CD14-positive monocyte (primary cell): ENCODE results near the gene PNO1. TPM values are rescaled to one million over a fixed set of nuclear protein-coding genes. Genes with fewer than 3 reads are reported as not detected.

Source experiments
- DNase-seq, 3 donors: peaks; one replicate each; pipeline ENCODE4 v3.0.0-alpha.2; 2011 to 2022
- H2AFZ ChIP-seq: 2 replicates; pipeline ENCODE4 v1.6.0; 2012; ENCODE audit warnings: mild to moderate bottlenecking, low read depth, low read length, inconsistent platforms; ENCODE audit not compliant: insufficient read depth, poor library complexity, severe bottlenecking
- H3K27ac ChIP-seq, 2 donors: 1 replicate in 1 of 2; 2 replicates in 1 of 2; pipeline ENCODE4 v1.5.1; 2012 to 2013; ENCODE audit warnings: low read length in 2 of 2, control low read depth in 1 of 2, inconsistent platforms in 1 of 2, low read depth in 1 of 2, mild to moderate bottlenecking in 1 of 2
- H3K27me3 ChIP-seq, 2 donors: one replicate each; pipeline versions ENCODE4 v1.6.0 to v1.6.1; 2011 to 2013; ENCODE audit warnings: low read length in 2 of 2; ENCODE audit not compliant: control insufficient read depth in 2 of 2, insufficient read depth in 2 of 2
- H3K36me3 ChIP-seq, 2 donors: replicated peaks in 1 of 2; 1 replicate in 1 of 2; 2 replicates in 1 of 2; pipeline versions ENCODE4 v1.5.1 to v1.6.1; 2012 to 2013; ENCODE audit warnings: low read length in 2 of 2, control low read depth in 1 of 2, inconsistent platforms in 1 of 2, mild to moderate bottlenecking in 1 of 2; ENCODE audit not compliant: insufficient read depth in 2 of 2, control insufficient read depth in 1 of 2
- H3K4me1 ChIP-seq, 2 donors: 1 replicate in 1 of 2; 2 replicates in 1 of 2; pipeline versions ENCODE4 v1.5.1 to v1.6.1; 2012 to 2013; ENCODE audit warnings: low read length in 2 of 2, control low read depth in 1 of 2, inconsistent platforms in 1 of 2, mild to moderate bottlenecking in 1 of 2, moderate library complexity in 1 of 2; ENCODE audit not compliant: insufficient read depth in 2 of 2, control insufficient read depth in 1 of 2
- H3K4me2 ChIP-seq: replicated peaks from 2 replicates; pipeline ENCODE3; 2012; ENCODE audit warnings: low read length, moderate library complexity, mild to moderate bottlenecking; ENCODE audit not compliant: poor library complexity, severe bottlenecking; ENCODE audit errors: extremely low read depth
- H3K4me3 ChIP-seq, 3 experiments: fragments of 200-600 bp in 1 of 3; sonication (generic) in 1 of 3; replicated peaks in 1 of 3; 1 replicate in 2 of 3; 2 replicates in 1 of 3; pipeline ENCODE4 v1.5.1; 2011 to 2013; ENCODE audit warnings: low read length in 3 of 3, mild to moderate bottlenecking in 3 of 3, control low read depth in 2 of 3, low read depth in 2 of 3, inconsistent platforms in 1 of 3, moderate library complexity in 1 of 3
- H3K79me2 ChIP-seq: 2 replicates; pipeline ENCODE4 v1.6.0; 2012; ENCODE audit warnings: mild to moderate bottlenecking, control low read depth, inconsistent platforms, low read length, moderate library complexity; ENCODE audit not compliant: insufficient read depth
- H3K9ac ChIP-seq: 2 replicates; pipeline ENCODE4 v1.6.0; 2017; ENCODE audit warnings: low read length, mild to moderate bottlenecking; ENCODE audit not compliant: insufficient read depth, poor library complexity, severe bottlenecking
- H3K9me3 ChIP-seq, 2 donors: replicated peaks in 1 of 2; 1 replicate in 1 of 2; 2 replicates in 1 of 2; pipeline versions ENCODE4 v1.5.1 to v1.6.1; 2012 to 2013; ENCODE audit warnings: low read length in 2 of 2, control low read depth in 1 of 2; ENCODE audit not compliant: control insufficient read depth in 1 of 2, insufficient read depth in 1 of 2
- H4K20me1 ChIP-seq: 2 replicates; pipeline ENCODE4 v1.6.0; 2012; ENCODE audit warnings: mild to moderate bottlenecking, low read length, control low read depth, moderate library complexity; ENCODE audit not compliant: insufficient read depth
- H3K27ac Mint-ChIP-seq, 7 donors: one replicate each; pipeline ENCODE4 v1.8.0; 2020; ENCODE audit warnings: mild to moderate bottlenecking in 7 of 7, mixed read lengths in 7 of 7, moderate library complexity in 6 of 7, inconsistent platforms in 2 of 7
- H3K27me3 Mint-ChIP-seq, 3 donors: one replicate each; pipeline ENCODE4 v1.8.0; 2021 to 2022; ENCODE audit warnings: low read depth in 3 of 3, mild to moderate bottlenecking in 3 of 3, mixed read lengths in 3 of 3, moderate library complexity in 3 of 3, inconsistent platforms in 1 of 3
- H3K36me3 Mint-ChIP-seq, 2 donors: one replicate each; pipeline ENCODE4 v1.8.0; 2020; ENCODE audit warnings: mixed read lengths in 2 of 2, inconsistent platforms in 1 of 2, mild to moderate bottlenecking in 1 of 2
- H3K4me1 Mint-ChIP-seq: one replicate; pipeline ENCODE4 v1.8.0; 2020; ENCODE audit warnings: mild to moderate bottlenecking, mixed read lengths
- H3K4me3 Mint-ChIP-seq, 2 donors: one replicate each; pipeline ENCODE4 v1.8.0; 2020; ENCODE audit warnings: mild to moderate bottlenecking in 2 of 2, mixed read lengths in 2 of 2, moderate library complexity in 1 of 2
- H3K9me3 Mint-ChIP-seq, 7 donors: one replicate each; pipeline ENCODE4 v1.8.0; 2020 to 2022; ENCODE audit warnings: mixed read lengths in 7 of 7, mild to moderate bottlenecking in 6 of 7, moderate library complexity in 6 of 7, inconsistent platforms in 2 of 7
- WGBS: methylation state at CpG from one replicate; pipeline ENCODE4 v1.1.5; 2013; ENCODE audit warnings: missing lambda C conversion rate; ENCODE audit not compliant: insufficient coverage; 5-methylcytosine and 5-hydroxymethylcytosine counted together
- intact Hi-C, 2 donors: fragments of 100-400 bp; cut with micrococcal nuclease; formaldehyde crosslinking; loops; one replicate each; pipeline versions ENCODE4 v1.15.0 to v1.15.1; 2023
- polyA plus RNA-seq, 3 donors: library from polyadenylated mRNA; depleted of rRNA in 1 of 3; unstranded in 2 of 3; stranded (reverse) in 1 of 3; fragments of 300-500 nt in 2 of 3; fragments of >200 nt in 1 of 3; fragmentation: Illumina TruSeq in 2 of 3; gene quantifications; 1 replicate in 2 of 3; 2 replicates in 1 of 3; pipeline ENCODE4 v1.2.3, GENCODE V29; 2012 to 2021
- TF ChIP-seq, protein P1 (sequence below): fragments of 200-600 bp; IDR thresholded peaks from one replicate; pipeline ENCODE4 v1.8.0; 2022; ENCODE audit warnings: antibody characterized with exemption, mild to moderate bottlenecking

PNO1 gene
- polyA plus RNA-seq, 3 donors, result 4.7 to 14.0 (median 10.8) TPM

DNA sequence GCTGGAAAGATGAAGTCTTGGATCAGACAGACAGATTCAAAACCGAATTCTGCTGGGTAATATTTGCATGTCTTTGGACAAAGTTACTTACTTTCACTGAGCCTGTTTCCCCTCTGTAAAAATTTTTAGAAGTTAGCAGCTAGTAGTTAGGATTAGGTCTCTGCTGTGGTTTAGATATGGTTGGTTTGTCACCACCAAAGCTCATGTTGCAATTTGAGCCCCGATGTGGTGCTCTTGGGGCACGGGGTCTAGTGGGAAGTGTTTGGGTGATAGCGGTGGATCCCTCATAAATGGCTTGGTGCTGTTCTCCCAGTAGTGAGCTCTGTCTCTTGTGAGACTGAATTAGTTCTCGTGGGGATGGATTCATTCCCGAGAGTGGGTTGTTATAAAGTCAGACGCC lies 38.9 kb upstream of the PNO1 start:
- Mint-ChIP-seq H3K27me3 (peaks cover 0 to 6% (median 0%) of the 10 kb centered on the region in 3 donors), H3K36me3 (no peaks in the 10 kb centered on the region), H3K27ac (no peak overlapping the region), H3K4me3 (no peak overlapping the region), H3K4me1 (peaks cover 23% of the 10 kb centered on the region), H3K9me3 (peaks cover 0 to 5% (median 0%) of the 10 kb centered on the region in 7 donors)
- TF ChIP-seq, protein P1, sequence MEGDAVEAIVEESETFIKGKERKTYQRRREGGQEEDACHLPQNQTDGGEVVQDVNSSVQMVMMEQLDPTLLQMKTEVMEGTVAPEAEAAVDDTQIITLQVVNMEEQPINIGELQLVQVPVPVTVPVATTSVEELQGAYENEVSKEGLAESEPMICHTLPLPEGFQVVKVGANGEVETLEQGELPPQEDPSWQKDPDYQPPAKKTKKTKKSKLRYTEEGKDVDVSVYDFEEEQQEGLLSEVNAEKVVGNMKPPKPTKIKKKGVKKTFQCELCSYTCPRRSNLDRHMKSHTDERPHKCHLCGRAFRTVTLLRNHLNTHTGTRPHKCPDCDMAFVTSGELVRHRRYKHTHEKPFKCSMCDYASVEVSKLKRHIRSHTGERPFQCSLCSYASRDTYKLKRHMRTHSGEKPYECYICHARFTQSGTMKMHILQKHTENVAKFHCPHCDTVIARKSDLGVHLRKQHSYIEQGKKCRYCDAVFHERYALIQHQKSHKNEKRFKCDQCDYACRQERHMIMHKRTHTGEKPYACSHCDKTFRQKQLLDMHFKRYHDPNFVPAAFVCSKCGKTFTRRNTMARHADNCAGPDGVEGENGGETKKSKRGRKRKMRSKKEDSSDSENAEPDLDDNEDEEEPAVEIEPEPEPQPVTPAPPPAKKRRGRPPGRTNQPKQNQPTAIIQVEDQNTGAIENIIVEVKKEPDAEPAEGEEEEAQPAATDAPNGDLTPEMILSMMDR, result no peak
- 0% methylated on average over 1 of the region's 7 CpGs for WGBS
- Histone ChIP-seq H3K4me2 (no peak overlapping the region), H3K36me3 (no peaks in the 10 kb centered on the region), H3K27me3 (no peaks in the 10 kb centered on the region), H3K9me3 (no peaks in the 10 kb centered on the region), H4K20me1 (no peaks in the 10 kb centered on the region), H3K27ac (no peak overlapping the region), H2AFZ (no peak overlapping the region), H3K4me3 (no peak overlapping the region), H3K4me1 (peaks cover 2 to 6% of the 10 kb centered on the region in 2 donors), H3K79me2 (no peaks in the 10 kb centered on the region), H3K9ac (no peak overlapping the region)
- intact Hi-C loops, result no loop called here
- no peak for DNase-seq

DNA sequence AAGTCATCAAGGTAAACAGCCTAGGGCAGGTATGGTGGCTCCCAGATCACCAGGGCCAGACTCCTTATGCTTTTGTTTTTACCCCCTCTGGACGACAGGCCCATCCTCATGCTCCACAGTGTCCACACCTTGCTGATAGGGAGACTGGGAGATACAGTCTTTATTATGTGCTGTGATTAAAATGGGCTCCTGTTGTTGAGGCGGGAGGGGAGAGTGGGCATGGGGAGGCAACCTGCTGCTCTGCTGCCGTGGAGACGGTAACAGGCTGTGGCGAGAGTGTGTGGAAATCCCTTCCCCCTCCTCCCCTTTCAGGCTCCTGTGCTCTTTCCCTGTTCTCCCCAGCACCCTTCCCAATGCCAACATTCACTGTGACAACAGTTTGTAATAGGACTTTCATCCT lies 38.2 kb upstream of the PNO1 start:
- WGBS, result no CpG with 5 or more reads among the region's 5 CpGs
- Histone ChIP-seq H2AFZ (no peak overlapping the region), H4K20me1 (no peaks in the 10 kb centered on the region), H3K27ac (no peak overlapping the region), H3K4me3 (no peak overlapping the region), H3K9me3 (no peaks in the 10 kb centered on the region), H3K27me3 (no peaks in the 10 kb centered on the region), H3K4me1 (peaks cover 2 to 6% of the 10 kb centered on the region in 2 donors), H3K36me3 (no peaks in the 10 kb centered on the region), H3K79me2 (no peaks in the 10 kb centered on the region), H3K9ac (no peak overlapping the region), H3K4me2 (no peak overlapping the region)
- peaks cover 0 to 1% (median 0%) of the 10 kb centered on the region in 7 donors for H3K9me3 Mint-ChIP-seq
- peaks cover 0 to 6% (median 0%) of the 10 kb centered on the region in 3 donors for H3K27me3 Mint-ChIP-seq
- no peak overlapping the region for H3K27ac Mint-ChIP-seq
- no peaks in the 10 kb centered on the region for H3K36me3 Mint-ChIP-seq
- no peak overlapping the region for H3K4me3 Mint-ChIP-seq
- peaks cover 23% of the 10 kb centered on the region for H3K4me1 Mint-ChIP-seq
- DNase-seq, result no peak
- intact Hi-C loops, result no loop called here
- TF ChIP-seq, protein P1, result no peak
